Lung (tissue), 12 donors: ENCODE results near the gene ALDH1A3. TPM values are rescaled to one million over a fixed set of nuclear protein-coding genes. Genes with fewer than 3 reads are reported as not detected.

ENCODE experiments used
- ATAC-seq: fragments of 200-7000 bp; cut with Tn5 transposase; one replicate; pipeline ENCODE4 v1.9.1; 2020; ENCODE audit warnings: moderate number of reproducible peaks; ENCODE audit not compliant: insufficient read depth, low FRiP score
- DNase-seq, 3 donors: peaks; one replicate each; pipeline ENCODE4 v3.0.0-alpha.2; 2013 to 2017
- H3K27ac ChIP-seq, 2 donors: one replicate each; pipeline ENCODE4 v1.5.1; 2013; ENCODE audit warnings: mild to moderate bottlenecking in 2 of 2, moderate library complexity in 2 of 2, control low read depth in 1 of 2, inconsistent platforms in 1 of 2, low read depth in 1 of 2, low read length in 1 of 2
- H3K27me3 ChIP-seq, 3 donors: one replicate each; pipeline ENCODE4 v1.5.1; 2013; ENCODE audit warnings: low read length in 2 of 3; ENCODE audit not compliant: control insufficient read depth in 3 of 3, insufficient read depth in 3 of 3
- H3K36me3 ChIP-seq, 4 donors: one replicate each; pipeline ENCODE4 v1.5.1; 2013; ENCODE audit warnings: low read length in 4 of 4, mild to moderate bottlenecking in 1 of 4, moderate library complexity in 1 of 4; ENCODE audit not compliant: control insufficient read depth in 4 of 4, insufficient read depth in 4 of 4
- H3K4me1 ChIP-seq, 5 donors: one replicate each; pipeline ENCODE4 v1.5.1; 2013; ENCODE audit warnings: low read length in 5 of 5, mild to moderate bottlenecking in 2 of 5, moderate library complexity in 1 of 5; ENCODE audit not compliant: control insufficient read depth in 5 of 5, insufficient read depth in 5 of 5
- H3K4me3 ChIP-seq: one replicate; pipeline ENCODE4 v1.5.1; 2013; ENCODE audit warnings: mild to moderate bottlenecking, control low read depth, moderate library complexity
- H3K9ac ChIP-seq, 2 donors: one replicate each; pipeline ENCODE4 v1.5.1; 2013; ENCODE audit warnings: low read length in 2 of 2, control low read depth in 1 of 2; ENCODE audit not compliant: insufficient read depth in 1 of 2
- H3K9me3 ChIP-seq, 4 donors: one replicate each; pipeline ENCODE4 v1.5.1; 2013; ENCODE audit warnings: low read length in 3 of 4, mild to moderate bottlenecking in 1 of 4, moderate library complexity in 1 of 4; ENCODE audit not compliant: control insufficient read depth in 4 of 4, insufficient read depth in 3 of 4
- WGBS, 2 donors: extraction: QIAGEN DNeasy Blood & Tissue Kit; methylation state at CpG; one replicate each; pipeline ENCODE4 v1.1.7; 2013; 5-methylcytosine and 5-hydroxymethylcytosine counted together
- polyA plus RNA-seq, 2 donors: library from polyadenylated mRNA; stranded (reverse); fragments of 200-250 nt; gene quantifications; one replicate each; pipeline ENCODE4 v1.2.1, GENCODE V29; 2013
- total RNA-seq, 2 donors: library from RNA; depleted of rRNA in 1 of 2; stranded (reverse); fragments of >200 nt in 1 of 2; gene quantifications; one replicate each; pipeline ENCODE4 v1.2.1, GENCODE V29; 2014 to 2021
- TF ChIP-seq, protein P1 (sequence below): IDR thresholded peaks from 2 replicates; pipeline ENCODE4 v1.5.1; 2012; ENCODE audit warnings: mild to moderate bottlenecking; ENCODE audit errors: control extremely low read depth, extremely low read depth
- donor health status: control.
- donor health status: control.
- donor health status: Bipolar disorder and iron deficiency.
- donor health status: healthy.
- donor health status: DM: yes; HTN: yes; CAD: no.

ALDH1A3 gene
- total and polyA plus RNA-seq, 4 donors: 3.0 to 18.7 (median 14.8) TPM

DNA sequence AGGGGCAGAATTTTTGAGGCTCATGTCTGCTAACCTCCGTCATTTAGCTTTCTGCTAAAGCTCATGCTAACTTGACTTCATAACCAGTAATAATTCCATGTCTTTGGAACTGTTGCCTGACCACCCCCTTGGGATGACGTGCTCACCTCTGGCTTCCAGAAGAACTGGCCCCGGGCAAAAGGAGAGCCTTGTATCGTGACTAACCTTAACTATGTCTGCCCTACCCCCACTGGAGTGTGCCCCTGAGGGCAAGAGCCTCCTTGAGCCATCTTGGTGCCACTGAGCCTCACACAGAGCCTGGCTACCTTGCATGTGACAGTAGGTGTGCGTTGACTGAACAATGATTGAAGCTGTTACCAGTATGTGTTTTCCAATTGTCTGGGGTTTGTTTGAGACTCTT lies 44.3 kb downstream of the ALDH1A3 start:
- WGBS, 2 donors: 90 to 91% methylated on average over 5 of the region's 5 CpGs
- ATAC-seq: no peak

DNA sequence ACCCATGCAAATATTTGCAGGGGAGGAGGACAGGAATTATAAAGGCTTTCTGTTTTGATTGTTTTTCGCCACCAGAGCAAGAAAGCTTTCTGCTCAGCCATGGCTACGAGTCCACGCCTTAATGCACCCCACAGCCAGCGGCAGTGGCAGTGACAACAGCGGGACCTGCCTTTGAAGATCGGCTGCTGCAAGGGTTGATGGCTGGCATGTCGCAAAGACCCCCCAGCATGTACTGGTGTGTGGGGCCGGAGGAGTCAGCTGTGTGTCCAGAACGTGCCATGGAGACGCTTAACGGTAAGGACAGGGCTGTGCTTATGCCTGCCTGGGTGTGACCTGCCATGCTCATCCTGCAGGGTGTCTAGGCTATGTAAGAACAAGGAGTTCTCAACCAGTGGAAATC lies 44.8 kb downstream of the ALDH1A3 start:
- Histone ChIP-seq H3K4me3 (no peak overlapping the region), H3K9ac (no peak overlapping the region), H3K36me3 (peaks cover 0 to 4% (median 0%) of the 10 kb centered on the region in 4 donors), H3K27ac (no peak overlapping the region), H3K4me1 (peaks cover 0 to 7% (median 0%) of the 10 kb centered on the region in 5 donors), H3K27me3 (peaks cover 0 to 43% (median 19%) of the 10 kb centered on the region in 3 donors), H3K9me3 (no peaks in the 10 kb centered on the region)
- 91 to 93% methylated on average over 11 of the region's 11 CpGs for WGBS, 2 donors
- DNase-seq (no peak), ATAC-seq (no peak)
- TF ChIP-seq, protein P1, sequence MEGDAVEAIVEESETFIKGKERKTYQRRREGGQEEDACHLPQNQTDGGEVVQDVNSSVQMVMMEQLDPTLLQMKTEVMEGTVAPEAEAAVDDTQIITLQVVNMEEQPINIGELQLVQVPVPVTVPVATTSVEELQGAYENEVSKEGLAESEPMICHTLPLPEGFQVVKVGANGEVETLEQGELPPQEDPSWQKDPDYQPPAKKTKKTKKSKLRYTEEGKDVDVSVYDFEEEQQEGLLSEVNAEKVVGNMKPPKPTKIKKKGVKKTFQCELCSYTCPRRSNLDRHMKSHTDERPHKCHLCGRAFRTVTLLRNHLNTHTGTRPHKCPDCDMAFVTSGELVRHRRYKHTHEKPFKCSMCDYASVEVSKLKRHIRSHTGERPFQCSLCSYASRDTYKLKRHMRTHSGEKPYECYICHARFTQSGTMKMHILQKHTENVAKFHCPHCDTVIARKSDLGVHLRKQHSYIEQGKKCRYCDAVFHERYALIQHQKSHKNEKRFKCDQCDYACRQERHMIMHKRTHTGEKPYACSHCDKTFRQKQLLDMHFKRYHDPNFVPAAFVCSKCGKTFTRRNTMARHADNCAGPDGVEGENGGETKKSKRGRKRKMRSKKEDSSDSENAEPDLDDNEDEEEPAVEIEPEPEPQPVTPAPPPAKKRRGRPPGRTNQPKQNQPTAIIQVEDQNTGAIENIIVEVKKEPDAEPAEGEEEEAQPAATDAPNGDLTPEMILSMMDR: no peak

More for the DNA sequence above, 44.3 kb downstream of the ALDH1A3 start:
- Histone ChIP-seq H3K9ac (no peak overlapping the region), H3K4me3 (no peak overlapping the region), H3K4me1 (peaks cover 0 to 8% (median 0%) of the 10 kb centered on the region in 5 donors), H3K27me3 (peaks cover 0 to 43% (median 19%) of the 10 kb centered on the region in 3 donors), H3K27ac (no peak overlapping the region), H3K36me3 (peaks cover 0 to 4% (median 0%) of the 10 kb centered on the region in 4 donors), H3K9me3 (no peaks in the 10 kb centered on the region)
- TF ChIP-seq, protein P1: no peak
- DNase-seq: no peak

DNA sequence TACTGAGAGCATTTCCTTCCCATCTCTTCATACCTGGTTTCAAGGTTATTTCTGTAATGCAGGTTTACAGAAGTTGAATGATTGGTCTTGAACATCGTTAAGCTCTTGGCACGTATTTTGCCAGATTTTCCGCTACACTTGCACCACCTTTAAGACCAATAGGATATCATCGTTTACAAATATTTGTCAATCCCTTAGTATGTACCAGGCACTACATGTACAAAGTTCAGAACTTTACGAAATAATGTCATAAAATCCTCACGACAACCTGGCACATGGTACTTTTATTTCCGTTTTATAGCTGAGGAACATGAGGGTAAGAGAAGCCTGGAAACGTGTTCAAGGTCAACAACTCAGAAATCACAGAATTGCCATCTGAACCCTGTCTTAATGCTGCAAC lies 45.8 kb downstream of the ALDH1A3 start:
- H3K27ac ChIP-seq: no peak overlapping the region
- peaks cover 0 to 4% (median 0%) of the 10 kb centered on the region in 4 donors for H3K36me3 ChIP-seq
- H3K9me3 ChIP-seq: no peaks in the 10 kb centered on the region
- ATAC-seq (no peak), DNase-seq (no peak)
- H3K9ac ChIP-seq: no peak overlapping the region
- no peaks in the 10 kb centered on the region for H3K4me1 ChIP-seq
- H3K27me3 ChIP-seq: peaks cover 0 to 34% (median 10%) of the 10 kb centered on the region in 3 donors
- H3K4me3 ChIP-seq: no peak overlapping the region
- WGBS, 2 donors: 92 to 93% methylated on average over 8 of the region's 8 CpGs
- TF ChIP-seq, protein P1: no peak

DNA sequence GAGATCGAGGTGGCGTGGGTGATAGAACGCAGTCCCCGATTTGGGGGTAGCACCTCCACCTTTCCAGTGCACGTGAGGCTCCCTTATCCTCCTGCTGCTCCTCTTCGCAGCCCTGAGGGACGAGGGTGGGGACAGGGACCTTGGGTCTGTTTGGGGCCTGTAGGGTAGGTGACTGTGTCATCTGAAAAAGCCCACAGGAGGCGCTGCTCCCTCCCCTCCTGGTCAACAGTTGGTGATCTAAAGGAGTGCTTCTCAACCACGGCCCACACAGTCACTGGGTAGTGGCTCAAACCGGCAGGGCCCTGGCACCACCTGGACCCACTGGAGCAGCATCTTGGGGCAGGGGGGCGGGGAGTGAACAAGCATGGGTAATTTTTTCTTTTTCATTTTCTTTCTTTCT lies 46.6 kb downstream of the ALDH1A3 start:
- no peak overlapping the region for H3K4me3 ChIP-seq
- H3K9me3 ChIP-seq: no peaks in the 10 kb centered on the region
- ATAC-seq (no peak), DNase-seq (no peak)
- TF ChIP-seq, protein P1: no peak
- WGBS, 2 donors: 93% methylated on average over 11 of the region's 11 CpGs
- H3K27me3 ChIP-seq: peaks cover 0 to 26% (median 10%) of the 10 kb centered on the region in 3 donors
- no peaks in the 10 kb centered on the region for H3K4me1 ChIP-seq
- no peak overlapping the region for H3K9ac ChIP-seq
- H3K36me3 ChIP-seq: peaks cover 0 to 4% (median 0%) of the 10 kb centered on the region in 4 donors
- H3K27ac ChIP-seq: no peak overlapping the region
